Activated CD8-positive, alpha-beta memory T cell treated with anti-CD3 and anti-CD28 coated beads for 4 hours (primary cell): ENCODE data around the gene ADISSP.
A peak's percentile ranks its signal among the peaks of the same experiment; 100 is the strongest.

Experiments used
- DNase-seq, 2 donors: peaks; one replicate each; pipeline ENCODE4 v3.0.0-alpha.2; 2020; ENCODE audit warnings: low read depth in 2 of 2

ADISSP gene

GRCh38 chr20:3716195-3716834 lies 51.2 kb downstream of the ADISSP start:
- DNase-seq = no peak

- DNase-seq = no peak
These were observed 53.5 kb downstream of the ADISSP start for GRCh38 chr20:3714092-3714491.

GRCh38 chr20:3712279-3712873 lies 55.2 kb downstream of the ADISSP start, which contains the start of gene SIGLEC1:
TSS of gene SIGLEC1 (minus strand) at chr20:3712600. CDS start at chr20:3707128, 5,472 bp downstream.
- DNase-seq = no peak

DNA sequence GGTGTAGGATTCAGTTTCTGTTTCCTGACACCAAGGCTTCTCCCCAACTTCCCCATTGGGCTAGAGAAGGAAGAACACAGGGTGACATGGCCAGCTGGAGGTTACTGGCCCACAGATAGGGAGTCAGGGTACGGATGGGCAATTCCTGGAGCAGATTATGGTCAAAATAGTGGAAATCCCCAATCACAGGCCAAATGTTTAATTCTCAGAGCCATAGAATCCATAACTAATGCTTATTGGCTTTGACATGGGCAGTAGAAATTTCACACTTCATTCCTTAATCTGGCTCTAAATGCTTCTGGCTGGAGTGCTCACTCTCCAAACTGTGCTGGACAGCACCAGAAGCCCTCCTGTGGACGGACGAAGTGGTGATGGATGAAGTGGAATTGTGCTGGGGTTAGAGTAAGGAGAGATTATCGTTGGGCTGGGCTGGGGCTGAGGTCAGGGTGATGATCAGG lies 56.0 kb downstream of the ADISSP start:
- no peak for DNase-seq

DNA sequence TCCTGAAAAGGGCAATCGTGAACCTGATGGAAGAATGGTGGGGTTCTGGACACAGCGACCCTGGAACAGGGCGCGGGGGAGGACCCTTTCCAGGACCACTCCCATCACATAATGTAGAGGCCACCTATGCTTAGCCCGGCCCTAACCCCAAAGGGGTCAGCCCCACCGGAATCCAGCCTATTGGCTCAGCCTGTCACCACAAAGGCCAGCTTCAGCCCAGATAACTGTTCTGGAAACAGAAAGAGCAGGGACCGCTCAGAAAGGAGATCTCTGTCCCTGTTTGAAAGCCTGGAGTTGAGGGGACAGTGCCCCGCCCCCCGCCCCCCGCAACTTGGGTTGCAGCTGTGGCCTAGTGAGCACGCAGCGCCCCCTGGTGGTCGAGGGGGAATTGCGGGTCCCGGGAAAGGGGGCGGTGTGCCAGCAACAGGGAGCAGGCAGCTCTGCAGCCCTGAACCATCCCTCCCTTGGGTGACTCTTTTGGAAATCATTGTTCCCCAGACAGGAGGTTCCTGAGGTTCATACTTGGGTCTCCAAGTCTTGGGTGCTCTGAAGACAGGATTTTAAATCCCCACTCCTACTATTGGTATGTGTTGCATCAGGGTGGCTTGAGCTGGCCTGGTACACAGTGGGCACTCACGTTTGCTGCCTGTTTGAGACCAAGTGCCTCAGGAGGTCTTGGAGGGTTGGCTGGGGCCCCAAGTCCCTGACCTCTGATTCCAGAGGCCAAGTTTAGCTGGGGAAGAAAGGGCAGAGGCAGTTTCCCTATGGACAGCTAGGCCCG lies 56.7 kb downstream of the ADISSP start:
- peak; percentile 21 to 50 for DNase-seq

DNA sequence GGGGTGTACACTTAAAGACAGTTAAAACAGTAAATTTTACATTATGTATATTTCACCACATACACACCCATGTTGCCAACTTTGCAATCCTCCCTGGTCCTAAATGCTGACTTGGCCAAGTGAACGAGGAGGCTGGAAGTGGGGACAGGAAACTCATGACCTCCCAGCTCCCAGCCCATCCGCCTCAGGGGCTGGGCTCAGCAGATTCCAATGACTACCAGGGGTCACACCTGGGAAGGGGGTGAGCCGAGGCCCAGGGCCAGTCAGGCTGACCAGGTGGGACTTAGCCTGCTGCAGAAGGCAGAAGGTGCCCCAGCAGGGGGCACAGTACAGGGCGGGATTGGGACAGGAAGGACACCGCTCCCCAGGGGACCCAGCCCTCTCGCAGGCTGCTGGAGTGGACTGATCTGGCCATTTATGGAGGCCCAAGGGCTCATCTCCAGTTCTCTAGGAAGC lies 57.5 kb downstream of the ADISSP start:
- no peak for DNase-seq

- no peak for DNase-seq
These were observed 60.0 kb downstream of the ADISSP start for GRCh38 chr20:3707508-3707899.

DNA sequence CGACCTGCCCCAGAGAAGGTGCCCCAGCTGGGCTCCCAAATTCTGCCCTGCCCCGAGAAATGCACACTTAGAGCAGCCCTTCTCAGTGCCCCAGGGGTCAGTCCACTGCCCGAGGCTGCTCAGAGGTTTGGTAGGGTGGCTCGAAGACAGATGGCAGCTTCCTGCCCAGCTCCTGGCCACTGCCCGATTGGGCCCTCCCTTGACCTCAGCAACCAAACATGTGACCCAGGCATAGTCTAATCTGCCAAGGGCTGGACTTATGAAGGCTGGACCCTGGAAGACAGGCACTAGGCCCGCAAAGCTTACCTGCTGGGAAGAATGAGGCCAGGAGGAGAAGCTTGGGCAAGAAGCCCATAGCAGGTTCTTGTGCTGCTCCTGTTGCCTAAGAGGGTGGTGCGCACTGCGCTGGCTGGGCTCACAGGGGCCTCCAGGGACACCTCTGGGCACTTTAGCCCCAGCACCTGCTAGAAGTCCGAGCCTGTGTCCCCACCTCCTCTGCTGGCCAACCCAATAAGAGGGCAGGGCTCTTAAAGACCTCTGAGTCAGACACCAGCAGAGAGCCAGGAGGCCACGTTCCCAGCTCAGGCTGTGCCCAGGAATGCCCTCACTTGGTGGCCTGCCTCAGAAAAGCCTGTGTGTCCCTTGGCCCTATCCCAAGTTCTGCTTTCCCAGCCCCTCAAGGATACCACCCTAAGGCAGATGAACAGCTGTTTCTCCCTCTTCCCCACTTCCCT lies 60.6 kb downstream of the ADISSP start:
- DNase-seq = no peak

DNA sequence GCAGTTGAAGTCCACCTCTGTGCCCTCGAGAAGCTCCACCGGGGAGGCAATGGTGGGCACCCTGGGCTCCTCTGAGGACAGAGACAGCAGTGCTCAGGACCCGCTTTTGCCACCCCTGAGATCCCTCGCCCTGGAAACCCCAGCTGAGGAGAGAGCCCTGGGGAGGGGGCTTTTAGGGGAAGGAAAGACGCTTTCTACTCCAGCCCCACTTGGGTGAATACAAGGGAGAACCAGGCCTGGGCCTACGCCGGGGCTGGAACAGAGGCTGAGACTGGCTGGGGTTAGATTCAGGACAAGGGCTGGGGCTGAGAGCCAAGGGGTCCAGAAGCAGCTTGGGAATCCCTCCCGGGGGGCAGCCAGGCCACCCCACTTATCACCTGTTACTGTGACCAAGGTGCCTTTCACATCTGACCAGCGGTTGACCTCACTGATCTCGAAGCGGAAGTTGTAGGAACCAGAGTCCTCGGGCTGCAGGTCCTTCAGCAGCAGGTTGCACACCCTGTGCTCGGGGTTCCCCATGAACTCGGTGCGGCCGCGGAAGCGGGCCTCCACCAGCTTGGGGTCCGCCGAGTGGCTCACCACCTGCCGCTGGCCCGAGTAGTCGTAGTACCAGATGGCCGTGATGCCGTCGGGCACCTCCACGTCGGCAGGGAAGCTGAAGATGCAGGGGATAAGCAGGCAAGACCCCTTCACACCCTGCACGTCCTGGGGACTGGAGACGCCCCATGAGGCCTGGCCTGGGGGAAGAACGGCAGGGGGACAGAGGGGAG lies 61.4 kb downstream of the ADISSP start:
- DNase-seq = no peak

DNA sequence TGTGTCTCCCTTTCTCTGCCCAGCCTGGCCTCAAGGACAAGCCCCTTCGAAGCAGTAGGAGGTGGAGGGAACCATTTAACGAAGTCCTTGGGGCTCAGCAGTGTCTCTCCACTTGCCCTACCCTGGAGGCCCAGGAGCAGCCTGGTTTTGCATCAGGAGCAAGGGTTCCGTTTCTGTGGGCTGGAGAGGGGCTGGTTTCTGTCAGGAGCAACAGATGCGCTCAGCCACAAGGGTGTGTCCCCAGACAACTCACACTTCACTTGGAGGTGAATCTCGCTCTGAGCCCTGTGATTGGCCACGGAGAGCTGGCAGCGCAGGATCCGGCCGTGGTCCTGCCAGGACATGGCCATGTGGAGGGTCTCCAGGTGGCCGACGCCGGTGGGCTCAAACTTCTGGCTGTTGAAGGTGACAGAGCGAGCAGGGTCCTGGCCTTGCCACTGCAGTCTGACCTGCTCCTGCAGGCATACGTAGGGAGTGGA lies 62.0 kb downstream of the ADISSP start:
- DNase-seq = no peak

DNA sequence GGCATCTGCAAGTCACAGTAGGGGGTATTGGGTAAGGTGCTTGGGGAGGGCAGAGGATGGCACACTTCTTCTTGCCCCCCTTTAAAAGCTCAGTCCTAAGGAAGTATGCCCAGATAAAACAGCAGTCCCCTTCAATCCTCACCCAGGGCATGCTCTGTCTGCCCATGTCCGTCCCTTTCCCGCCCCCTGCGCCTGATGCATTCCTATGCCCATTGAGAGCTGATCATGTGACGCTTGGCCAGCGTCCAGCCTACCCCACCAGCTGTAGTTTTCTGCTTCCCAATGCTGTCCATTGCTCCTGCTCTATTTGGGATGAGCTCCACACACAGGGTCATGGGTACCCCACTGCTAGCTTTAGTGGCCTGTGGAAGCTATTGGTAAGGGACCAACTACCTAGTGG lies 63.5 kb downstream of the ADISSP start:
- no peak for DNase-seq
